Neuronal stem cell (in vitro differentiated cells): ENCODE measurements around the gene ANKRD27.

Experiments used
- DNase-seq: peaks from one replicate; pipeline ENCODE4 v3.0.0-alpha.2; 2013; ENCODE audit warnings: low spot score
- H2AFZ ChIP-seq: one replicate; pipeline ENCODE4 v1.6.1; 2013; ENCODE audit warnings: mild to moderate bottlenecking, low read length, inconsistent platforms
- H2AK5ac ChIP-seq: 2 replicates; pipeline ENCODE4 v1.6.1; 2013; ENCODE audit warnings: low read depth, mild to moderate bottlenecking, inconsistent platforms, low read length, moderate library complexity, mixed read lengths
- H2BK120ac ChIP-seq: 2 replicates; pipeline ENCODE4 v1.6.1; 2013; ENCODE audit warnings: low read depth, mild to moderate bottlenecking, inconsistent platforms, low read length, moderate library complexity, mixed read lengths
- H2BK12ac ChIP-seq: one replicate; pipeline ENCODE4 v1.6.1; 2013; ENCODE audit warnings: low read length, inconsistent platforms
- H2BK15ac ChIP-seq: 2 replicates; pipeline ENCODE4 v1.6.1; 2013; ENCODE audit warnings: mild to moderate bottlenecking, low read length, inconsistent platforms, mixed read lengths
- H2BK5ac ChIP-seq: one replicate; pipeline ENCODE4 v1.6.1; 2013; ENCODE audit warnings: inconsistent platforms, mild to moderate bottlenecking, low read length, moderate library complexity
- H3K14ac ChIP-seq: one replicate; pipeline ENCODE4 v1.6.1; 2013; ENCODE audit warnings: low read length, inconsistent platforms
- H3K18ac ChIP-seq: 2 replicates; pipeline ENCODE4 v1.6.1; 2013; ENCODE audit warnings: low read length, inconsistent platforms
- H3K23ac ChIP-seq: 2 replicates; pipeline ENCODE4 v1.6.1; 2013; ENCODE audit warnings: low read depth, mild to moderate bottlenecking, mixed read lengths, low read length, inconsistent platforms; ENCODE audit not compliant: poor library complexity
- H3K27ac ChIP-seq: replicated peaks from 3 replicates; pipeline ENCODE4 v1.5.1; 2013; ENCODE audit warnings: low read length, inconsistent platforms
- H3K27me3 ChIP-seq, 3 experiments: 2 replicates each; pipeline ENCODE4 v1.6.1; 2013; ENCODE audit warnings: low read length in 3 of 3, mild to moderate bottlenecking in 2 of 3, inconsistent platforms in 1 of 3, low read depth in 1 of 3, mixed read lengths in 1 of 3, moderate library complexity in 1 of 3; ENCODE audit not compliant: control insufficient read depth in 3 of 3, insufficient read depth in 3 of 3
- H3K36me3 ChIP-seq, 2 donors: replicated peaks in 1 of 2; 2 replicates each; pipeline ENCODE4 v1.6.1; 2013; ENCODE audit warnings: low read length in 2 of 2; ENCODE audit not compliant: control insufficient read depth in 2 of 2, insufficient read depth in 2 of 2
- H3K4ac ChIP-seq: 2 replicates; pipeline ENCODE4 v1.6.1; 2013; ENCODE audit warnings: inconsistent platforms, mild to moderate bottlenecking, low read length, moderate library complexity
- H3K4me1 ChIP-seq, 2 donors: 1 replicate in 1 of 2; 2 replicates in 1 of 2; pipeline ENCODE4 v1.6.1; 2013; ENCODE audit warnings: low read length in 2 of 2, low read depth in 1 of 2; ENCODE audit not compliant: control insufficient read depth in 2 of 2, insufficient read depth in 1 of 2
- H3K4me2 ChIP-seq: one replicate; pipeline ENCODE4 v1.6.1; 2013; ENCODE audit warnings: mild to moderate bottlenecking, low read length, inconsistent platforms; ENCODE audit not compliant: insufficient read depth, poor library complexity, severe bottlenecking
- H3K4me3 ChIP-seq, 2 donors: 2 replicates each; pipeline ENCODE4 v1.5.1; 2013; ENCODE audit warnings: low read length in 2 of 2, mild to moderate bottlenecking in 2 of 2, inconsistent platforms in 1 of 2, moderate library complexity in 1 of 2
- H3K79me1 ChIP-seq: one replicate; pipeline ENCODE4 v1.6.1; 2013; ENCODE audit warnings: low read depth, mild to moderate bottlenecking, inconsistent platforms, low read length, moderate library complexity
- H3K9ac ChIP-seq: one replicate; pipeline ENCODE4 v1.6.1; 2013; ENCODE audit warnings: mild to moderate bottlenecking, low read depth, low read length, inconsistent platforms; ENCODE audit not compliant: poor library complexity
- H3K9me3 ChIP-seq, 2 donors: replicated peaks in 1 of 2; 2 replicates each; pipeline versions ENCODE3 to v1.6.1; 2013; ENCODE audit warnings: low read length in 2 of 2, mild to moderate bottlenecking in 2 of 2, inconsistent platforms in 1 of 2, low read depth in 1 of 2, mixed read lengths in 1 of 2, moderate library complexity in 1 of 2; ENCODE audit not compliant: control insufficient read depth in 2 of 2, insufficient read depth in 1 of 2
- H4K8ac ChIP-seq: one replicate; pipeline ENCODE4 v1.6.1; 2013; ENCODE audit warnings: low read depth, mild to moderate bottlenecking, inconsistent platforms, low read length, moderate library complexity
- H4K91ac ChIP-seq: one replicate; pipeline ENCODE4 v1.6.1; 2013; ENCODE audit warnings: low read length, low read depth, mild to moderate bottlenecking, inconsistent platforms; ENCODE audit not compliant: poor library complexity
- WGBS, 2 donors: extraction: QIAGEN DNeasy Blood & Tissue Kit; methylation state at CpG; one replicate each; pipeline ENCODE4 v1.1.7; 2013; ENCODE audit warnings: missing lambda C conversion rate in 2 of 2, mixed read lengths in 1 of 2; ENCODE audit not compliant: insufficient read length in 2 of 2, insufficient replicate concordance in 1 of 2; ENCODE audit errors: extremely low coverage in 2 of 2; 5-methylcytosine and 5-hydroxymethylcytosine counted together

Gene ANKRD27

DNA sequence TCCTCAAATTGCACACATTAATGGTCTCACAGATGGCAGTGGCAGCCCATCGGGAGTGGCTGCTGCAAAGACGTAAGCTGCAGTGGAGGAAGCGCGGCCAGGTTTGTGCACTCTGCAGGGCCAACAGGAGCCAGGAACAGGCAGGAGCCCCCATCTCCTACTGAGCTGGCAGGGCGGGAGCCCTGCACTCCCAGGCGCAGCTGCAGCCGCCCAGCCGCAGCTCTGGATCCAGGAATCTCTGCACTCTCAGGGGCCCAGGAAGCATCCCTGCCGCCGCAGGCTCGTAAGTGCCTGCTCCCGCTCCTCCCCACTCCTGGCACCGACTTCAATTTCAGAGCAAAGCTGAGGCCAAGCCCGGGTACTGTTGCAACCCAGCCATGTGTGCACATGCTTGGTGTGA, 37.5 kb downstream of the ANKRD27 start:
- H3K4me2 ChIP-seq = no peak overlapping the region
- H4K91ac ChIP-seq = no peak overlapping the region
- peaks cover 40 to 57% of the 10 kb centered on the region in 2 donors for H3K36me3 ChIP-seq
- no peak overlapping the region for H2AFZ ChIP-seq
- no peak overlapping the region for H2BK5ac ChIP-seq
- no peak overlapping the region for H3K9ac ChIP-seq
- no peak overlapping the region for H3K18ac ChIP-seq
- H3K23ac ChIP-seq = no peak overlapping the region
- H2BK12ac ChIP-seq = no peak overlapping the region
- no peak overlapping the region for H3K4ac ChIP-seq
- H3K4me3 ChIP-seq = no peak overlapping the region
- H3K27ac ChIP-seq = no peak overlapping the region
- no peak overlapping the region for H2AK5ac ChIP-seq
- H3K14ac ChIP-seq = no peak overlapping the region
- no peak overlapping the region for H4K8ac ChIP-seq
- H3K9me3 ChIP-seq = peaks cover 4 to 14% of the 10 kb centered on the region in 2 donors
- no peaks in the 10 kb centered on the region for H3K4me1 ChIP-seq
- no peak overlapping the region for H2BK120ac ChIP-seq
- no CpG with 5 or more reads among the region's 14 CpGs for WGBS, 2 donors
- peaks cover 2% of the 10 kb centered on the region for H3K79me1 ChIP-seq
- DNase-seq = no peak
- H3K27me3 ChIP-seq = no peaks in the 10 kb centered on the region
- no peak overlapping the region for H2BK15ac ChIP-seq

DNA sequence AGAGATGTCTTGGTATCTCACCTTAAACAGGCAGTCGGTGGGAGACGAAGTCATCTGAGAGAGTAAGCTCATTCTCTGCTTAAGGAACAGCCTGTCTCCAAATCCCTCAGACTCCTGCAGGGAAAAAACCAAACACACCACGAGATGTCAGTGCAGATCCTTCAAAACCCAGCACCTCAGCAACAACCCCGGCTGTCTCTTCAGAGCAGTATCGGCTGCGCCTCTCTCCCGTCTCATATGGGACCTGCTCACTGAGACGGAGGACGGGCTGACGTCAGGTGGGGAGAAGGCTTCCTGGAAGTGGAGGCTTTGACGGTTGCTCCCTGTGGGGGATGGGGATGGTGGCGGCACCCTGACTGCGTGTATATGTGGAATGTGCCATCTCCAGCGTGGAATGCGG, 43.6 kb downstream of the ANKRD27 start:
- peak overlapping the region; percentile 81 for H3K9ac ChIP-seq
- H3K79me1 ChIP-seq = peaks cover 2% of the 10 kb centered on the region
- WGBS, 2 donors = no CpG with 5 or more reads among the region's 15 CpGs
- no peak overlapping the region for H2BK5ac ChIP-seq
- H3K27me3 ChIP-seq = no peaks in the 10 kb centered on the region
- no peak overlapping the region for H3K4ac ChIP-seq
- no peak overlapping the region for H2BK15ac ChIP-seq
- H3K9me3 ChIP-seq = no peaks in the 10 kb centered on the region
- no peak overlapping the region for H3K27ac ChIP-seq
- no peak overlapping the region for H3K4me2 ChIP-seq
- peaks cover 26 to 47% of the 10 kb centered on the region in 2 donors for H3K36me3 ChIP-seq
- H3K18ac ChIP-seq = no peak overlapping the region
- H4K91ac ChIP-seq = no peak overlapping the region
- H3K4me1 ChIP-seq = peaks cover 0 to 3% of the 10 kb centered on the region in 2 donors
- no peak overlapping the region for H2AFZ ChIP-seq
- H4K8ac ChIP-seq = no peak overlapping the region
- H3K14ac ChIP-seq = no peak overlapping the region
- no peak overlapping the region for H2AK5ac ChIP-seq
- DNase-seq = no peak
- H3K23ac ChIP-seq = no peak overlapping the region
- H3K4me3 ChIP-seq = no peak overlapping the region
- no peak overlapping the region for H2BK120ac ChIP-seq
- no peak overlapping the region for H2BK12ac ChIP-seq

- Histone ChIP-seq H2BK15ac (no peak overlapping the region), H3K18ac (no peak overlapping the region), H4K91ac (no peak overlapping the region), H3K36me3 (peaks cover 22 to 44% of the 10 kb centered on the region in 2 donors), H3K4me1 (peaks cover 0 to 3% of the 10 kb centered on the region in 2 donors), H3K4me2 (no peak overlapping the region), H3K4ac (no peak overlapping the region), H3K23ac (no peak overlapping the region), H2BK12ac (no peak overlapping the region), H3K4me3 (no peak overlapping the region), H3K79me1 (no peaks in the 10 kb centered on the region), H3K9ac (no peak overlapping the region), H2AK5ac (no peak overlapping the region), H3K14ac (no peak overlapping the region), H2BK5ac (no peak overlapping the region), H3K27ac (no peak overlapping the region), H2AFZ (no peak overlapping the region), H4K8ac (no peak overlapping the region), H3K27me3 (no peaks in the 10 kb centered on the region), H2BK120ac (no peak overlapping the region), H3K9me3 (no peaks in the 10 kb centered on the region)
- no peak for DNase-seq
- WGBS, 2 donors = no CpG with 5 or more reads among the region's 14 CpGs
Measured at GRCh38 chr19:32630338-32630737, 44.6 kb downstream of the ANKRD27 start.

GRCh38 chr19:32627714-32628270, 47.2 kb downstream of the ANKRD27 start:
- Histone ChIP-seq H3K36me3 (peaks cover 22 to 62% of the 10 kb centered on the region in 2 donors), H2BK15ac (no peak overlapping the region)

More at GRCh38 chr19:32627714-32628270, 47.2 kb downstream of the ANKRD27 start:
- Histone ChIP-seq H3K4ac (no peak overlapping the region), H3K4me2 (no peak overlapping the region), H3K9ac (no peak overlapping the region), H3K4me1 (peaks cover 0 to 3% of the 10 kb centered on the region in 2 donors), H4K8ac (no peak overlapping the region), H3K79me1 (no peaks in the 10 kb centered on the region), H3K4me3 (no peak overlapping the region), H4K91ac (no peak overlapping the region), H3K9me3 (no peaks in the 10 kb centered on the region), H2BK12ac (no peak overlapping the region), H3K14ac (no peak overlapping the region), H3K27ac (no peak overlapping the region), H2BK120ac (no peak overlapping the region), H2AFZ (no peak overlapping the region), H3K18ac (no peak overlapping the region), H2AK5ac (no peak overlapping the region), H3K27me3 (no peaks in the 10 kb centered on the region), H2BK5ac (no peak overlapping the region), H3K23ac (no peak overlapping the region)
- no CpG with 5 or more reads among the region's 15 CpGs for WGBS, 2 donors
- DNase-seq = no peak
